Measurements from ENCODE around the gene DNASE1L1.

- TF ChIP-seq CTCF (conservative IDR thresholded peaks at IDR 0.05 in 1 of 2, IDR thresholded peaks at IDR 0.05 in 1 of 2; ENCODE audit: low read depth in 1 of 2, low read length in 2 of 2) (no peak), EZH2 (IDR thresholded peaks at IDR 0.05; ENCODE audit: low read length, missing control alignments) (no peak)
These were observed 38.6 kb downstream of the DNASE1L1 start for GRCh38 chrX:154370300-154371016.

Measured in fibroblast of lung (primary cell).